8988T (cell line): ENCODE data around the gene SUGCT.
"Not testable (repeated sequence)": the region's sequence is repeated elsewhere in the genome, so short reads cannot be mapped to it uniquely, and the experiment has no call there.

Experiments
- DNase-seq: peaks from one replicate; pipeline ENCODE4 v3.0.0; 2011

The SUGCT gene

DNA sequence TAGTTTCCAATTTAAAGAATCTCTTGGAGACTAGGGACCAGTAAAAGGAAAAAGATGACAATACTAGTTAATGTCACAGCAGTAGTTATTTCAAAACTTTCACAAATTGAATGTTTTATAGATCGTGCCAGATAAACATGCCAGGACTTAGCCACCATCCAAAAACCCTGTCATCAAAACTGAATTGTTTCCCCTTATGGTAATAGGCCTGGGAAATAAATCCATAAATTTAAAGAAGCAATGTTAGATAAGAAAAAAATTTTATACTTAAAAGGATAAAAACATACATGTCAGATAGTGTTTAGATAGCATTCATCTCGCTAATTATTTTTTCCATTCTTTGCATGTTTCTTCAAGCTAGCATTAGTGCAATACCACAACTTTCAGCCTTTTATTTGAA is 71.2 kb downstream of the SUGCT start:
- DNase-seq: no peak

DNA sequence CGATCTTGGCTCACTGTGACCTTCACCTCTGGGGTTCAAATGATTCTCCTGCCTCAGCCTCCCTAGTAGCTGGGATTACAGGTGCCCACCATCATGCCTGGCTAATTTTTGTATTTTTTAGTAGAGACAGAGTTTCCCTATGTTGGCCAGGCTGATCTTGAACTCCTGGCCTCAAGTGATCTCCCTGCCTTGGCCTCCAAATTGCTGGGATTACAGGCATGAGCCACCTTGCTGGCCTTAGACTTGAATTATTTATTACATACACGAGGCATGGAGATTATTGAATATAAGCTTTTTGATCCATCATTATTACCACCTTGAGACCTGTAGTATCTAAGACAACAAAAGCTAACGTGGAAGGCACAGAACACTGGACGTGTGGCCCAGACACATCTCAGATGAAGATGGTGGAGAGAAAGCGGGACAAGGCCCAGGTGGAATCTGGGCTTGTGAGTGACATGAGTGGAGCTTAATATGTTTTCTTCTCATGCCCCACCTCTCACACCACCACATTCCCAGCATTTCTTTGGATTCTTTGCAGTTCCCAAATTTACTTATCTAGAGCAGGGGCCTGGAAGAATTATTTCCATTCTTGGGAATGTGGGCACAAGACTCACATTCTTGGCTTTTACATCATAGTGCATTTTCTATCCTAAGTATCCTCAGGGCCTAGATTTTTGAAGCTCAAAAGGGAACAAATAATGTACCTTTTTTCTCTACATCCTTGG is 76.6 kb downstream of the SUGCT start:
- DNase-seq: no peak

DNA sequence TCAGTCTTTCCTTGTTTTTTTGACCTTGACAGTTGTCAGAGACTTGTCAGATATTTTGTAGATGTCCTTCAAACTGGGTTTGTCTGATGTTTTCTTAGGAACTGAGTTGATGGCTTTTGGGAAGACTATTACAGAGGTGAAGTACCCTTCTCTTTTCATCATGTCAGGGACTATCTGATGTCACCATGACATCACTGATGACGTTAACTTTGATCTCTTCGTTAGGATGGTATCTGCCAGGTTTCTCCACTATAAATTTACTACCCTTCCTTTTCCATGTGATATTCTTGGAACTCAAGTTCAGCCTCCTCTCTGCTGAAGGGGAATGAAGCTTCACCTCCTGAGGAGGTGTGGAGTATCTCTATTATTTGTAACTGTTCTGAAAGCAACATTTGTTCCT is 78.5 kb downstream of the SUGCT start:
- no peak for DNase-seq

DNA sequence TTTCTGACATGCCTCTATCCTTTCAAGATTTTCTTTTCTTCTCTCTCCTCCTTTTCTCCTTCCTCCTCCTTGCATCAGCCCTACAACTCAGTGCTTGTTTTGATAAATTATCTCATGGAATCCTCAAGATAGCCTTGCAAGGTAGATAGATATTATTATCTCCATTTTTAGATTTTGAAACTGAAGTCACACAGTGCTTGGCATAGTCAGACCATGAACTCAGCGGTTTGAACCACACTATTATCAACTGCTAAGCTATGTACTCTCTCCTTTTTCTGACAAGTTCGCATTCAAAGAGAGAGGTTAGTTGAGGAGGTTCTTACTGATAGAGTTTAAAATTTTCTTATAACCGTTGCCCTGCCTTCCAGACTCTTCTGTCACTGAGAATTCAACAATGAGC is 79.1 kb downstream of the SUGCT start:
- DNase-seq: no peak

DNA sequence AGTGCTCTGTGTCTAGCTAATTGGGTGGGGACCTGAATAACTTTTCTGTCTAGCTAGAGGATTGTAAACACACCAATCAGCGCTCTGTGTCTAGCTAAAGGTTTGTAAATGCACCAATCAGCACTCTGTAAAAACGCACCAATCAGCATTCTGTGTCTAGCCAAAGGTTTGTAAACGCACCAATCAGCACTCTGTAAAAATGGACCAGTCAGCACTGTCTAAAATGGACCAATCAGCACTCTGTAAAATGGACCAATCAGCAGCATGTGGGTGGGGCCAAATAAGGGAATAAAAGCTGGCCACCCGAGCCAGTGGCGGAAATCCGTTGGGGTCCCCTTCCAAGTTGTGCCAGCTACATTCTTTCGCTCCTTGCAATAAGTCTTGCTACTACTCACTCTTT is 83.8 kb downstream of the SUGCT start:
- not testable (repeated sequence) for DNase-seq

DNA sequence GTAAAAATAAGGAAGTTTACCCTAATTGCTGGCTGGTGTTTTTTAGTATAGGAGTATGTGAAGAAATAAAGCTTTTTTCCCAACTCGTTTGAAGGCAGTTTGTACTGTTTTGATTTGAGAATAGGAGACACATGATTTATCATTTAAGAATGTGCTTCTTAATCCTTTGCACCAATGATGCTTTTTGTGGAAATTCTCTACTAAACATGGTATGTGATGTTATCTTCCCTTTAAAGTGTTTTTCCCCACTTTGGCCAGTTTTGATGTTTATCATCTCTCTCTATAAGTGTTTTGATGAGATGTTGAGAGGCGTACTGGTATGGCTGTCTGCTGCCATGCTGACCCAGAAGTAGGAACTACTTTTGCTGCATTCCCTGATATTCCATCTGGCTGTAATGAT is 85.1 kb downstream of the SUGCT start:
- DNase-seq: no peak

DNA sequence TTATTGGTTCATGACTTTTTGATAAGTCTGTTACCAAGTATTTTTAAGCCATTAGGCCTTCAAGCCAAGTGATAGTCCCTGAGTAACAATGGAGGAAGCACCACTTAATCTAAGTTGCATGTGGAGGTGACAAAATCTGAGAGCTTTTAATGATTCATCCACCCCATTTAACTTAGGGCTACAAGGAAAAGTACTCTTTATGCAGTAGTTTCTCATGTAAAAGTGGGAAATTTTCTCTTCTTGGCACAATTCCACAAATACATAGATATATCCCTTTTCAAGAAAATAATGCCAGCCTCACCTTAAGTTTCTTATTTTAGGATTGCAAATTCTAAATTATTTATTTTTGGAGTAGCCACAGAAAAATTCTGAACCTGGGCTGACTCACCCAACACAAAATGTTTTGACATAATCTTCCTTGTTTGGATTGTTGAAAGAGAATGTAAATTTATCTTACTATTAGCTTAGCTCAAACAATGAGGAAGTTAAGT is 85.7 kb downstream of the SUGCT start:
- DNase-seq: no peak

DNA sequence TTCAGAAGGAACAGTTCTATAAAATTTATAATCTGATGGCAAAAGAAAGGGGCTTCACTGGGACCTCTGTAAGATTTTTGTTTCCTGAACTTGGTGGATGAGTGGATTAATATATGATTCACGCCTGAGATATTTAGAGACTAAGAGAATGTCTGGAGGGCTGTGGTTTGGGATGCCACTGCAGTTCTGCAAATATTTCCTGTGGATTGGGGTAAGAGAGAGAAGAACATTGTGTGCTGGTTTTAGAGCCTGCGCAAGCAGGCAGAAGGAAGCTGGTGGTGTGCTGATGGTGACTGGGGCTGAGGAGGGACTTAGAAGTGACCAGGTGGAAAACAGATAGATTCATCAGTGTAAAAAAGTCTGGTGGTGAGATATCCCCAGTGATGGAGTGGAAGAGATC is 87.0 kb downstream of the SUGCT start:
- DNase-seq: peak; percentile 17

DNA sequence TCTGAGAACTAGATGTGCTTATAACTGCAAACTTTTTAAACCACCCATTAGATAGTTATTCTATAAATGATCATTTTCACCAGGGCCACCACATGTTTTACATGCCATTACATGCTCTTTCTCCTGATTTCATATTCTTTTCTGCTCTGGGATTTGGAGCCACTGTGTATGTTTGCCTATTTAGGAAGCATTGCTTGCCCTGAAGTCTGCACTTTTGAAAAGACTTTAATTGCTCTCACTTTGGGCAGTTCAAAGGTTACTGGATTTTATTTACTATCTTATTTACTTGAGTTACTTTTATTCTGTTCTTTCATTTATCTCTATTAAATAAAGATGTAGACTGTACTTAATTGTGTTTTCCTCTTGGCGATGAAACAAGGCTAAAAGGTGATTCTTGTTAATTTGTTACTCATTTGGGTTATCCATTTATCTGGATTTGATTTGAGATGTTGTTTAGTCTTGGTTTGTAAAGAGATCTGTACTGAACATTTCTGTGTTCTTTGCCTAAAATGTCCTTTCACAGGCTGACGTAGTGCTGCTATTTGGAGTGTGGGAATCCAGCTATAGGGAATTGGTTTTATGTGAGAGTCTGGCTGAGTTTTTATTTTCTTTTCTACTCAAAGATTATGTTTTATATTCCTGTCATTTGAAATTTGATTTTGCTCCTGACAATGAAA is 88.8 kb downstream of the SUGCT start:
- no peak for DNase-seq

DNA sequence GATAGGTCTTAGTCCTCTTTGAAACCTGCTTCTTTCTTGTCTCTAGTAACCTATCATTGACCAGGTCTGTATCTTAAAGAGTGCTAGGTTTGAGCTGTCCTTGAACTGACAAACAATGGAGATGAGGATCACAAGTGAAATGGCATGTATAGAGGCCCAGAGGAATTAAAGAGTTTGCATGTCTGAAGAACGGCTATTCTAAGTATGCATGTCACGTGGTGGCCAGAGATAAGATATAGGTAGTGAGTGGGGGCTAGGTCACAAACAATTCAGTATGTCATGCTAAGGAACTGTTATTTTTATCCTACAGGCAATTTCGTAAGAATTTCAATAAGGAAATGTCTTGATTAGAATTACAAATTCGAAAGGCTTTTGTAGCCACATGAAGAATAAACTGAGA is 95.3 kb downstream of the SUGCT start:
- DNase-seq: no peak

DNA sequence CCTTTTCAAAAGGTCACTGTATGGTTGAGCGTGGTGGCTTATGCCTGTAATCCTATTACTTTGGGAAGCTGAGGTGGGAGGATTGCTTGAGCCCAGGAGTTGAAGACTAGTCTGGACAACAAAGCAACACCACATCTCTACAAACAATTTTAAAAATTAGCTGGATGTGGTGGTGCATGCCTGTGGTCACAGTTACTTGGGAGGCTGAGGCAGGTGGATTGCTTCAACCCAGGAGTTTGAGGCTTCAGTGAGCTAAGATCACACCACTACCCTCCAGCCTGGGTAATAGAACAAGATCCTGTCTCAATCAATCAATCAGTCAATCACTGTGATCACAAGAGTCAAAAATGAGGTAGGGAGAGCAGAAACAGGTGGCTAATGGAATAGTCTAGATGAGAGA is 97.0 kb downstream of the SUGCT start:
- no peak for DNase-seq

DNA sequence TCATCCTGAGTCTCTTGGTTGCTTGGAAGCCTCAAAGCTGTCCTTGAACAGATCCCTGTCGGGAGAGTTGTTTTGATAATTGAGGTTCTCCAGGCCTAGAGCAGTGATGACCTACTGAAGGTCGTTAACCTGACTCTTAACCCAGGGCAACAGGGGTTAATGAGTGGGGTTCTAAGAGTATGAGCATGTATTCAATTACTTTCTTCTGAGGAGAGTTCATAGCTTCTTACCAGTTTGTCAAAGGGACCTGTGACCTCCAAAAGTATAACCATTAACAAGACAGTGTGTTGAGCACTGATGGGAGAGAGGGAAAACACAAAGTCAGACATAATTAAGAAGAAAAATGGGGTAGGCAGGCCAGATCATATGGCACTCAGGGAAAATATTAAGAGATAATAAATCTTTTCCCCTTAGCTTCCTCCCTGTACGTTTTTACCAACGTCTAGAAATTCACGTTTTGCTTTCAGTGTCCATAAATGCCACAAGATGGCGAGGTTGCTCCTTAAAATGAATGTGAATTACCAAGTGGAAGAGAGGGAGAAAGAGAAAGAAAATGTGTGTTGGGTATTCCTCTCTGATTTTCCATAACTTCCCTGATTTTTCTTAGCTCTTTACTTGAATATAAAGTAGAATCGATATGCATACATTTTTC is 97.6 kb downstream of the SUGCT start:
- no peak for DNase-seq

DNA sequence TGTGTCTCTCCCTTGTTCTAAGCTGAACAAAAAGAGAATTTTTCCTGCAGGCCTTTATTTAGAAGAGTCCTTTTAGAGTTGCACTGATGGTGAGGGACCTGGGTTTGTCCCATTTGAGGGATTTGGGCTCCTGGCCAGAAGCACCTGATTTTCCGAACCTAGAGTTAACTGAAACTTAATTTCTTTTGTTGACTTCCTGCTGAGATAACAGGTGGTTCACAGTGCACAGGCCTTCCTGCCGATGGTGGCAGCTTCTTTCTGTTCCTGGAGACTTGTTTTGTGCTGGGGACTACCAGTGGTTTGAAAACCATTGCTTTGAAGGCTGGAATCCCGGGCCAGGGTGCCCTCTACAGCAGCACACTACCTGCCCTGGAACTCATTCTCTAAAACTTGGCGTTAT is 99.2 kb downstream of the SUGCT start:
- no peak for DNase-seq

DNA sequence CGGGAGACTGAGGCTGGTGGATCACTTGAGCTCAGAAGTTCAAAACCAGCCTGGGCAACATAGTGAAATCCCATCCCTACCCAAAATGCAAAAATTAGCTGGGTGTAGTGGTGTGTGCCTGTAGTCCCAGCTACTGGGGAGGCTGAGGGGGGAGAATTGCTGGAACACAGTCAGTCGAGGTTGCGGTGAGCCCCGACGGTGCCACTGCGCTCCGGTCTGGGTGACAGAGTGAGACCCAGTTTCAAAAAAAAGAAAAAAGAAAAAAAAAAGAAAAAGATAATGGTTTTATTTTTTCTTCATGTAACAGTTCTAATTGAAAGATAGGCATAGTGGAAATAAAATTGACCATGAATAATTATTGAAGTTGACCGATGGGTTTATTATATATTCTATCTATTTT is 99.9 kb downstream of the SUGCT start:
- no peak for DNase-seq

DNA sequence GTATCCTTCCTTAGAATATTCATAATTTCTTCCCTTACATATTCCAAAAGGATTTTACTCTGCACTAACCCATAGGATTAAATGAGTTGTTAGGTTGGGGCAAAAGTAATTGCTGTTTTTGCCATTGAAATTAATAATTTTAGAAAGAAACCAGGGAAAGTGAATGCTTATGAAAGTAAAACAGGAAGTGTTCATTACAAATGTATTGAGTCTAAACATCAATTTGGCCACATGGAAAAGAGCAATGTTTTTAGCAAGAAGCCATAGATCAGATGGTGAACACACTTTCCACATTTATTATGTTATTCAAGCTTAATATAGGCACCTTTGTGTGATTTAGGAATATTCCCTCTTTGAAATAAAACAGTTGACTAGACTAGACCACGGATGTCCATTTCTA is 102.9 kb downstream of the SUGCT start:
- no peak for DNase-seq

DNA sequence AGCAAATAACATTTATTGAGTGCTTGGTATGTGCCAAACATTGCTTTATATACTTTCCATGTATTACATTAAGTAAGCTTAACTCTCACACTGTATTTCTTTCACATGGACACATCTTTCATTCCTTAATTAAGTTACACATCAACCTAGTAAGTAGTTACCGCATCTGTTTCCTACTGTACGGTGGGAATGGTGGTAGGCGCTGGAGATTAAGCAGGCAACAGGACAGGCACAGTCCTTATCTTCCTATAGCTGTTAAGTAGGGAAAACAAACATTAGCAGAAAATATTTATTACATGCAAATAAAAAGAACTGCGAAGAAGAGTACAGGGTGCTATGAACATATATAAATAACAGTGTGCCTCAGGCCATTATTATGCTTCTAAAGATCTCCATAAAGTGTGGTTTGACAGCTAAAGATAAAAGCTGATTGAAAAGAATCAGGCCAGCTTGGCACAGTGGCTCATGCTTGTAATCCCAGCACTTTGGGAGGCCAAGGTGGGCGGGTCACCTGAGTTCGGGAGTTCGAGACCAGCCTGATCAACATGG is 105.0 kb downstream of the SUGCT start:
- no peak for DNase-seq

DNA sequence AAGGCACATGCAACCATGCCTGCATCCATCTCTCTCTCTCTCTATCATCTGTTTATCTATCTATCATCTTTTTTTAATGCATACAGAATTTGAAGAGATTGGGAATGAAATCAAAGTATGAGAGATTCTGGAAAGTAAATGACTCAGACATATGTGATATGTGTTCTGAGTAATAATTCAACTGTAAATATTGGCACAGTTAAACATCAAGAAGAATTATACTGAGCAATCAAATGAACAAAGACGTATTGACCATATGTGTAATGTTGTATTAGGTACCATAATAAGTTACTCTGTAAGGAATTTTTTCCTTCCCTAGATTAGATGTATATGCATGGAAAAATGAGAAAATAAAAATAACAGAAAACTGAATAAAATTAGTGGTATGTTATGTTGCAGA is 108.3 kb downstream of the SUGCT start:
- DNase-seq: no peak

DNA sequence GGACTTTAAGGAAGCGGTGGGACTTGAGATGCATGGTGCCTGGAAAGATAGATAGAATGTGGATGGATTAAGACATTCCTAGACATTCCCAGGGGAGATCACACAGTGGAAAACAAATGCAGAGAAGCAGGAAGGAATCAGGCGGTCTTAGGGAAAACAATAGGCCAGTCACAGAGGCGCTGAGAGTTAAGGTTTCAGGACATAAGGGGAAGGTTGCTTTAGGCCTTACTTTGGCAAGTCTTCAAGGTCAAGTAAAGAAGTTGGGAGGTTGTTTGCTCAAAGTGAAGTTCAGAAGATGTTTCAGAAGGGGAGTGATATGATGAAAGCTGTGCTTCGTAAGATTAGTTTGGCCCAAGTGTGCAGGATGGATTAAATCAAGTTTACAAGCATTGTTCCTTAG is 109.4 kb downstream of the SUGCT start:
- DNase-seq: no peak

DNA sequence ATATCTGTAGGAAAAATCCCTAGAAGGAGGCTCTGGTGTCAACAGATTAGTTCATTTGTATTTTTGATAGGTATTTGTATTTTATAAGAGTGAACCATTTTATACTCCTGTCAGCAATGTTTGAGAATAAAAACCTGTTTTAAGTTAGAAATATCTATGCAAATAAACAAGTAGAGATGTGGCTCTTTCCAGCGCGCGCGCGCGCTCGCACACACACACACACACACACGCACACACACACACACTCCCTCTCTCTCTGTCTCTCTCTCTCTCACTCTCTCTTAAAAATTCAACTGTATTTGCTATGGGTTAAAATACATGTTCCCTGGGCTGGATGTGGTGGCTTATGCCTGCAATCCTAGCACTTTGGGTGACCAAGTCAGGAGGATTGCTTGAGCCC is 113.9 kb downstream of the SUGCT start:
- no peak for DNase-seq

DNA sequence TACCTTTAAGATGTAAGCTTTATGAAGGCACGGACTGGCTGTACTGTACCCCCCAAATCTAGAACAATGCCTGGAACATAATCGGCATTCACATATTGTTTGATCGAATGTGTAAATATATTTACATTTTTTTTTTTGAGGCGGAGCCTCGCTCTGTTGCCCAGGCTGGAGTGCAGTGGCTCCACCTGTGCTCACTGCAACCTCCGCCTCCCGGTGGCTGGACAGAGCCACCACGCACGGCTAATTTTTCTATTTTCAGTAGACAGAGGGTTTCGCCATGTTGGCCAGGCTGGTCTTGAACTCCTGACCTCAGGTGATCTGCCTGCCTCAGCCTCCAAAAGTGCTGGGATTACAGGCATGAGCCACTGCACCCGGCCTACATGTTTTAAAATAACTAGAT is 118.6 kb downstream of the SUGCT start:
- DNase-seq: not testable (repeated sequence)

DNA sequence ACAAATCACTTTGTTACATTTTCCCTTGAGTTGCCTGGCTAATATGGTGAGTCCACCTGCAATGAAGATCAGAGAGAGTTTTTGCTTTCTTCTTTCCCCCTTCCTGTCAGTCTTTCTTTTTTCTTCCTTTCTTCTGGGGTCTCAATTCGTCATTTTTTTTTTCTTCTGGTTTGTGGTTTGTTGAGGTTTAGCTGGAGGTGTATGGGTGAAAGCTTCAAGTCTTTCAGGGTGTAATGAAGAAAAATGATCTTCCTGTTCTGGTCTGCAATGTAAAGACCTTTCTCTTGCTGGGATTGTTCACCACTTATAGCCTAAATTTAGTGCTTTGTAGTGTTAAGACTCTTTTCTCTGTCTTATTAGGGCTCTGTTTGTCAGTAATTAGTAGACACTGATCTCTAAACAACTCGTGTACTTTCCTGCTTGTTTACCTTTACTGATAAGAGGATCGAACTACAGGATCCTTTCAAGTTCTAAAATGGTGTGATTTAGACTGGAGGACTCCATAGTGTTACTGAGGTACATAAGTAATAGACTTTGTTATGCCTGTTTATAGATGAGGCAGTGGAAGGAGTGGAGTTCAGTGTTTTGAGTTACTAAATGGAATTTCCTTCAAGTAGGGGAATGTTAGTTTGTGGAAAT is 129.1 kb downstream of the SUGCT start:
- no peak for DNase-seq

DNA sequence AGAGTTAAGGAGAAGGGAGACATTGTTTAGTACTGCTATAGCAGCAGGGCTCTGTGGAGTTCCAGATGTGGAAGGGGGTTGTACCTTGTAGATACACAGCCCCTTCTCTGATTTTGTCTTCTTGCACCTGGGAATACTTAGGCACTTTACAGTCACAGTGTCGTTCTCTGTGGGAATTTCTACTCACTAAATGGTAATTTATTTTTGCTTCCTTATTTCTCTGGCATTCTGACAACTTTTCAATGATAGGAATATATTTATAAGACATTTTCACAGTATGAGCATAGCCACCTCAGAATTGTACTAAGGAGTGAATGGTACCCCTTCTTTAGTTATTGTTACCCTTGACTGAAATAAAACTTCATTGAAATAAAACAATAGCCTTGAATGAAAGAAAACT is 132.8 kb downstream of the SUGCT start:
- DNase-seq: no peak

DNA sequence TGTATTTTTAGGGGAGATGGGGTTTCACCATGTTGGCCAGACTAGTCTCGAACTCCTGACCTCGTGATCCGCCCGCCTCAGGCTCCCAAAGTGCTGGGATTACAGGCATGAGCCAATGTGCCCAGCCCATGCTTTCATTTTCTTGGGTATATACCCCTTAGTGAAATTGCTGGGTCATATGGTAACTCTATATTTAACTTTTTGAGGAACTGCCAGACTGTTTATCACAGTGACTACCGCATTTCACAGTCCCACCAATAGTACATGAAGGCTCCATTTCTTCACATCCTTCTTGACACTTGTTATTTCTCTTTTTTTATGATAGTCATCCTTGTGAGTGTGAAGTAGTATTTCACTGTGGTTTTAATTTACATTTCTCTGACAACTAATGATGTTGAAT is 134.0 kb downstream of the SUGCT start:
- not testable (repeated sequence) for DNase-seq
